Fibroblast of lung (primary cell): ENCODE measurements around the gene APBB2. TPM values are rescaled to one million over a fixed set of nuclear protein-coding genes. Genes with fewer than 3 reads are reported as not detected.

ENCODE experiments used
- DNase-seq, 2 donors: peaks; one replicate each; pipeline versions ENCODE4 v3.0.0 to v3.0.0-alpha.2; 2010; ENCODE audit warnings: low read depth in 2 of 2
- H2AFZ ChIP-seq: 2 replicates; pipeline ENCODE4 v1.5.1; 2012; ENCODE audit warnings: low read length, control low read depth, inconsistent platforms
- H3K27ac ChIP-seq: 2 replicates; pipeline ENCODE4 v1.5.1; 2011; ENCODE audit warnings: low read length, control low read depth; ENCODE audit not compliant: insufficient read depth
- H3K27me3 ChIP-seq: 2 replicates; pipeline ENCODE4 v1.5.1; 2011; ENCODE audit warnings: mild to moderate bottlenecking, low read length; ENCODE audit not compliant: control insufficient read depth, insufficient read depth
- H3K36me3 ChIP-seq: 2 replicates; pipeline ENCODE4 v1.5.1; 2011; ENCODE audit warnings: low read length; ENCODE audit not compliant: control insufficient read depth, insufficient read depth
- H3K4me1 ChIP-seq: 2 replicates; pipeline ENCODE4 v1.5.1; 2011; ENCODE audit warnings: low read length; ENCODE audit not compliant: control insufficient read depth, insufficient read depth; ENCODE audit errors: extremely low read depth
- H3K4me2 ChIP-seq: 2 replicates; pipeline ENCODE4 v1.5.1; 2011; ENCODE audit warnings: low read length, control low read depth; ENCODE audit not compliant: insufficient read depth; ENCODE audit errors: extremely low read depth
- H3K4me3 ChIP-seq, 4 experiments: fragments of 200-600 bp in 1 of 4; sonication (generic) in 1 of 4; replicated peaks in 1 of 4; 2 replicates each; pipeline ENCODE4 v1.5.1; 2011 to 2016; ENCODE audit warnings: low read length in 4 of 4, low read depth in 3 of 4, mild to moderate bottlenecking in 3 of 4, control low read depth in 2 of 4, inconsistent platforms in 1 of 4, mixed read lengths in 1 of 4; ENCODE audit not compliant: insufficient read depth in 1 of 4; ENCODE audit errors: control extremely low read depth in 1 of 4
- H3K79me2 ChIP-seq: 2 replicates; pipeline ENCODE4 v1.5.1; 2012; ENCODE audit warnings: mild to moderate bottlenecking, low read length, inconsistent platforms; ENCODE audit not compliant: control insufficient read depth, insufficient read depth
- H3K9ac ChIP-seq: 2 replicates; pipeline ENCODE4 v1.5.1; 2011; ENCODE audit warnings: mild to moderate bottlenecking, low read length, control low read depth; ENCODE audit not compliant: insufficient read depth
- H3K9me3 ChIP-seq: 2 replicates; pipeline ENCODE4 v1.5.1; 2012; ENCODE audit warnings: low read depth, low read length; ENCODE audit not compliant: control insufficient read depth, insufficient read depth
- H4K20me1 ChIP-seq: 2 replicates; pipeline ENCODE4 v1.5.1; 2011; ENCODE audit warnings: low read length; ENCODE audit not compliant: control insufficient read depth, insufficient read depth; ENCODE audit errors: extremely low read depth
- EZH2 ChIP-seq: IDR thresholded peaks from 2 replicates; pipeline ENCODE4 v1.5.1; 2012; ENCODE audit warnings: low read length, control low read depth, mild to moderate bottlenecking; ENCODE audit errors: missing control alignments
- polyA plus RNA-seq, 2 donors: library from polyadenylated mRNA; depleted of rRNA in 1 of 2; stranded (reverse) in 1 of 2; unstranded in 1 of 2; fragments of >200 nt; gene quantifications; 2 replicates each; pipeline ENCODE4 v1.2.1, GENCODE V29; 2011 to 2012; ENCODE audit warnings: missing spikeins in 1 of 2
- total RNA-seq: library from RNA; depleted of rRNA; stranded (reverse); fragments of >200 nt; gene quantifications from 2 replicates; pipeline ENCODE4 v1.2.1, GENCODE V29; 2014
- TF ChIP-seq, protein P1 (sequence below), 2 donors: IDR thresholded peaks in 1 of 2; conservative IDR thresholded peaks in 1 of 2; 1 replicate in 1 of 2; 2 replicates in 1 of 2; pipeline ENCODE4 v1.5.1; 2011 to 2012; ENCODE audit warnings: low read length in 2 of 2, control low read depth in 1 of 2, inconsistent platforms in 1 of 2, low read depth in 1 of 2, mild to moderate bottlenecking in 1 of 2

Gene APBB2
- total and polyA plus RNA-seq, 2 donors (not counting 1 experiment from before 2014, with no cell fraction given), result 25.1 to 29.8 TPM

DNA sequence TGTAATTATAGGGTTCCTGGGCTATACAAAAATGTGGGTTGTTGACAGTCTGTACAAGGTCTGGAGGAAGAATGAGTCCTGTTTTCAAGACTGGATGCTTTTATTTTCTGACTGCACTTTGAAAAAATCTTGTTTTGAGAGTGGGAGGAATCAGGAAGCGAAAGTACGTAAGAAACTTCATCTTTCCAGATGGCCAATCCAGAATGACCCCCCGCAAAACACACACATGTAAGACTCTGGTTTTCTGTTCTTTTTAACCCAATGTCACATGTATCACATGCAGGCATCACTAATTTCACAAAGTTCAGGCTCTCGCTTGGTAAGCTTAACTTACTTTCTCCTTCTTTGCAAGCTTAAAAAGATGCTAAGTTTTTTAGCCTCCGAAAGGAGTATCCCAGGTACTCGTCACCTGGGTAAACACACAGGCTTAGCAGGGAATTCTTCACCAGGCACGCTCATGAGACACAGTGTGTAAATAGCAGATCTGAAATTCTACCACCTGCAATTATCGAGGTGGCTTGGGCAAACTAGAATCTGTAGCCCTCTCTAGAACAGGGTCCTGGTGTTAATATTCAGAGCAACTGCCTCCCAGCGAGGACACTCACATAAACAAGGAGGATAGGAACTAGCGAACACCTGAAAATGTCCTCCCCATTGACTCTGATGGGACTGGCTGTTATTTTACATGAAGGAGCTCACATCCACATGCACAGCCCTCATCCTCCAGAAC lies 373.9 kb downstream of the APBB2 start:
- H3K9ac ChIP-seq, result no peak overlapping the region
- TF ChIP-seq EZH2, result no peak
- TF ChIP-seq, protein P1, sequence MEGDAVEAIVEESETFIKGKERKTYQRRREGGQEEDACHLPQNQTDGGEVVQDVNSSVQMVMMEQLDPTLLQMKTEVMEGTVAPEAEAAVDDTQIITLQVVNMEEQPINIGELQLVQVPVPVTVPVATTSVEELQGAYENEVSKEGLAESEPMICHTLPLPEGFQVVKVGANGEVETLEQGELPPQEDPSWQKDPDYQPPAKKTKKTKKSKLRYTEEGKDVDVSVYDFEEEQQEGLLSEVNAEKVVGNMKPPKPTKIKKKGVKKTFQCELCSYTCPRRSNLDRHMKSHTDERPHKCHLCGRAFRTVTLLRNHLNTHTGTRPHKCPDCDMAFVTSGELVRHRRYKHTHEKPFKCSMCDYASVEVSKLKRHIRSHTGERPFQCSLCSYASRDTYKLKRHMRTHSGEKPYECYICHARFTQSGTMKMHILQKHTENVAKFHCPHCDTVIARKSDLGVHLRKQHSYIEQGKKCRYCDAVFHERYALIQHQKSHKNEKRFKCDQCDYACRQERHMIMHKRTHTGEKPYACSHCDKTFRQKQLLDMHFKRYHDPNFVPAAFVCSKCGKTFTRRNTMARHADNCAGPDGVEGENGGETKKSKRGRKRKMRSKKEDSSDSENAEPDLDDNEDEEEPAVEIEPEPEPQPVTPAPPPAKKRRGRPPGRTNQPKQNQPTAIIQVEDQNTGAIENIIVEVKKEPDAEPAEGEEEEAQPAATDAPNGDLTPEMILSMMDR (conservative IDR thresholded peaks at IDR 0.05 in 1 of 2, IDR thresholded peaks at IDR 0.05 in 1 of 2; ENCODE audit: low read depth in 1 of 2, low read length in 2 of 2), result no peak
- no peak overlapping the region for H3K27ac ChIP-seq
- no peaks in the 10 kb centered on the region for H3K4me1 ChIP-seq
- no peak overlapping the region for H3K4me3 ChIP-seq
- no peaks in the 10 kb centered on the region for H3K9me3 ChIP-seq
- no peak overlapping the region for H2AFZ ChIP-seq
- no peak overlapping the region for H3K4me2 ChIP-seq
- H3K27me3 ChIP-seq, result no peaks in the 10 kb centered on the region
- no peak for DNase-seq
- no peaks in the 10 kb centered on the region for H4K20me1 ChIP-seq
- H3K79me2 ChIP-seq, result no peaks in the 10 kb centered on the region
- no peaks in the 10 kb centered on the region for H3K36me3 ChIP-seq

DNA sequence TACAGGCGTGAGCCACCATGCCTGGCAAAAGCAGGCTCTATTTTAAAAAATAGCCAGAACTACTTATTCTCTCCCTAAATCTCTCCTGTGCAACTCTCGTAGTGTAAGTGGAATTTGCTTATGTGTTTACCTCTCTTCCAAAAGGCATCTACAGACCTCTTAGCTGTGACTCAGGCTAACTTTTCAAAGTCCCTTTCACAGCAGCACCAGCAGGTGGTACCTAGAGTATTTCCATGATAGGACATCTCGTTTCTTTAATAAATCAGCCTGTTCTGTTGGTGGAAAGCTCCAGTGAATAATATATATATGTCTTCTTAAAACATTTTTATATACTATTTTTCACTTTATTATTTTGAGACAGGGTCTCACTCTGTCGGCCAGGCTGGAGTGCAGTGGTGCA lies 375.6 kb downstream of the APBB2 start:
- no peaks in the 10 kb centered on the region for H3K27me3 ChIP-seq
- no peaks in the 10 kb centered on the region for H4K20me1 ChIP-seq
- no peak for DNase-seq
- H3K79me2 ChIP-seq, result no peaks in the 10 kb centered on the region
- no peaks in the 10 kb centered on the region for H3K9me3 ChIP-seq
- no peaks in the 10 kb centered on the region for H3K36me3 ChIP-seq
- H3K4me2 ChIP-seq, result no peak overlapping the region
- no peak overlapping the region for H2AFZ ChIP-seq
- H3K9ac ChIP-seq, result no peak overlapping the region
- H3K4me1 ChIP-seq, result no peaks in the 10 kb centered on the region
- no peak overlapping the region for H3K4me3 ChIP-seq
- H3K27ac ChIP-seq, result no peak overlapping the region
- no peak for TF ChIP-seq EZH2
- TF ChIP-seq, protein P1 (conservative IDR thresholded peaks at IDR 0.05 in 1 of 2, IDR thresholded peaks at IDR 0.05 in 1 of 2; ENCODE audit: low read depth in 1 of 2, low read length in 2 of 2), result peak in 1 of 2 donors; percentile 6

DNA sequence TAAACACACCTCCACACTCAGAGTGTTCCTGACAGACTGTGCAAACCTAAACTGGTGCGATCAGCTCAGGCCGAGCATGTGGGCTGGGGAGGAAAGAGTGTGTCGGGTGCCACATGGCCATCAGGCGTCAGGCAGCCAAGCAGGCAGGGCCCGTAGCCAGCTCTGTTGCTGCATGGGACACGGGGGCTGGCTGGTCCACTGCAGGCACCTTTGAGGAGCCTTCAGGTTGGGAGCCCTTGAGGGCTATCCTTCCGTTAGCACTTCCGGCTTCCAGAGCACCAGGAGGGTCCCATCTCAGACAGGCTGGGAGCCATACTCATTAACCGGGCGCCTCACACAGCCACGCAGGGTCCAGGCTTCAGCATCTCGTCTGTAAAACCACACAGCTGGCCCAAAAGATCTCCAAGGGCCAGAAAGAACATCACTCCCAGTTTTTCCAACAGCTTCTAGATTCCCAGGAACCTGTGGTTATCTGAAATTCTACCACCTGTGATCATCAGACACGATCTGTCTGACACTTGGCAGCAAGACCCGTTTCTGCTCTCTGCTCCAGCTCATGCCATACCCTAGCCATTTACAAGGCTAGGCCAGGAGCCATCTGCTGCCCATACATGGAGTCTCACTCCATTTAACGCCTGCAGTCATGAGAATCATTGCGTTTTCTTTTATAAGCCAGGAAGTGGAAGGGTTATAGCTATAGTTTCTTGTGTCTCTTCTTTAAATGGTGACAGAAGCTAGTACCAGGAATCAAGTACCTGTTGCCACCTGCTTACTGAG lies 377.1 kb downstream of the APBB2 start:
- Histone ChIP-seq H3K27ac (no peak overlapping the region), H3K27me3 (no peaks in the 10 kb centered on the region), H4K20me1 (no peaks in the 10 kb centered on the region), H3K9ac (no peak overlapping the region), H3K4me1 (no peaks in the 10 kb centered on the region), H3K79me2 (no peaks in the 10 kb centered on the region), H3K9me3 (no peaks in the 10 kb centered on the region), H2AFZ (no peak overlapping the region), H3K4me2 (no peak overlapping the region), H3K4me3 (no peak overlapping the region), H3K36me3 (no peaks in the 10 kb centered on the region)
- no peak for DNase-seq
- TF ChIP-seq, protein P1 (conservative IDR thresholded peaks at IDR 0.05 in 1 of 2, IDR thresholded peaks at IDR 0.05 in 1 of 2; ENCODE audit: low read depth in 1 of 2, low read length in 2 of 2), result no peak
- no peak for TF ChIP-seq EZH2
